LoVo (cell line): ENCODE measurements around the gene PEX5.
"Not testable (repeated sequence)": the region's sequence is repeated elsewhere in the genome, so short reads cannot be mapped to it uniquely, and the experiment has no call there.

Experiments
- DNase-seq: peaks from one replicate; pipeline ENCODE4 v3.0.0-alpha.2; 2016; ENCODE audit warnings: low spot score

PEX5 gene

GRCh38 chr12:7217475-7218069, 28.1 kb downstream of the PEX5 start:
- no peak for DNase-seq

GRCh38 chr12:7219599-7220243, 30.2 kb downstream of the PEX5 start:
- DNase-seq = peak; percentile 82

- DNase-seq = no peak
Observed at GRCh38 chr12:7221486-7221885, 32.0 kb downstream of the PEX5 start.

DNA sequence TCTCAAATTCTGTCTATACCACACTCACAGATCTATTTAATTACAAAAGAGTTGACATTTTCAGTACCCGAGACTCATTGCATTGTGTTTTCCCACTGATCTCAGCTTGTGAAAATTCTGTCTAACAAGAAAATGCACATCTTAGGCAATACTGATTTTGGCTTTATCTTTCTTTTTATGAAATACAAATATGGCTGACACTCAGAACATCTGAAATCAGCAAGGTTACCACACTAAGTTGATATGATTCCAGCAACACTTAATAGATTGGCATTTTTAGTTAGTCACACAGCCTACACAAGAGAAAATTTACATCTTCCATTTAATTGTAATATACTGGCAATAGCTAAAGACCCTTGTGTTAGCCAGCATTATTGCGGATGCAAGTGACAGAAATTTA, 40.3 kb downstream of the PEX5 start:
- no peak for DNase-seq

DNA sequence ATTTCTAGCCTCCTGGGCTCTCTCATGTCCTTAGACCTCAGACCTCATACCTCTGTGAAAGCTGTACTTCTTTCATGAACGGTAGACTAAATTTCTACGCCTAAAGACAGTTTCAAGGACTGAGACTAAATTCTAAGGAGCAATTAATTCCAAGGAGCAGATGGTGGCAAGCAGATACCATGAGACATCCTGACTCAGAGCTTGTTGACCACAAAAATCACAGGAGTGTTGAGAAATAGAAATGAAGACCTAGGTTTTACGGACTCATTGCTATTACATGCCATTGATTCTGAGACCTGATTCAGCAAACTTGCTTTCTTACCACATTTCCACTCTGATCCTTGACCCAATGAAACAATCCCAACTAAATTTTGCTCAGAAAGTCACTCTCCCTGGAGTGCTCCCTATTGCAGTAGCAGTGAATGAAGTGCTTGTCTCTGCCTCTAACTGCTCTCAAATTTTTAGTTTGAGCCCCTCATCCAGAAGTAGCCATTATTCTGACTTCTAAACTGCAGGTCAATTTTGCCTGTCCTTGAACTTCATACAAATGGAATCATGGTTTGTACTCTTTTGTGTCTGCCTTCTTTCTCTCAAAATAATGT, 52.0 kb downstream of the PEX5 start:
- DNase-seq = no peak

- no peak for DNase-seq
Observed at GRCh38 chr12:7242176-7243101, 53.0 kb downstream of the PEX5 start.

DNA sequence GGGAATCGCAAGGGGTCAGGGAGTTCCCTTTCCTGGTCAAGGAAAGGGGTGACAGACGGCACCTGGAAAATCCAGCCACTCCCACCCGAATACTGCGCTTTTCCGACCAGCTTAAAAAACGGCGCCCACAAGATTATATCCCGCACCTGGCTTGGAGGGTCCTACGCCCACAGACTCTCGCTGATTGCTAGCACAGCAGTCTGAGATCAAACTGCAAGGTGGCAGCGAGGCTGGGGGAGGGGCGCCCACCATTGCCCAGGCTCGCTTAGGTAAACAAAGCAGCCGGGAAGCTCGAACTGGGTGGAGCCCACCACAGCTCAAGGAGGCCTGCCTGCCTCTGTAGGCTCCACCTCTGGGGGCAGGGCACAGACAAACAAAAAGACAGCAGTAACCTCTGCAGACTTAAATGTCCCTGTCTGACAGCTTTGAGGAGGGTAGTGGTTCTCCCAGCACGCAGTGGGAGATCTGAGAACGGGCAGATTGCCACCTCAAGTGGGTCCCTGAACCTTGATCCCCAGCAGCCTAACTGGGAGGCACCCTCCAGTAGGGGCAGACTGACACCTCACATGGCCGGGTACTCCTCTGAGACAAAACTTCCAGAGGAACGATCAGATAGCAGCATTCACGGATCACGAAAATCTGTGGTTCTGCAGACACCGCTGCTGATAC, 62.0 kb downstream of the PEX5 start:
- not testable (repeated sequence) for DNase-seq

GRCh38 chr12:7259060-7259459, 69.6 kb downstream of the PEX5 start:
- DNase-seq = no peak
